HG03139 (cell line): Measurements from ENCODE around the gene DOCK9.

Experiments used
- ATAC-seq: cut with Tn5 transposase; IDR thresholded peaks from one replicate; pipeline ENCODE4 v1.9.1; 2021; ENCODE audit not compliant: unreplicated experiment

DOCK9 gene

GRCh38 chr13:98751367-98751782, 226.5 kb downstream of the DOCK9 start:
- ATAC-seq: no peak

GRCh38 chr13:98749501-98749900, 228.4 kb downstream of the DOCK9 start:
- no peak for ATAC-seq

GRCh38 chr13:98746968-98747367, 230.9 kb downstream of the DOCK9 start:
- no peak for ATAC-seq
